COLO668 (cell line): ENCODE results near the gene DUOX1.
A peak's percentile ranks its signal among the peaks of the same experiment; 100 is the strongest.
"Not testable (repeated sequence)": the region's sequence is repeated elsewhere in the genome, so short reads cannot be mapped to it uniquely, and the experiment has no call there.

Experiments used
- DNase-seq: peaks from one replicate; lab custom pipeline; 2025; ENCODE audit not compliant: unreplicated experiment; lab: John Stamatoyannopoulos, UW

DUOX1 gene

GRCh38 chr15:45120081-45120972 is 9.5 kb upstream of the DUOX1 start:
- DNase-seq: no peak

DNA sequence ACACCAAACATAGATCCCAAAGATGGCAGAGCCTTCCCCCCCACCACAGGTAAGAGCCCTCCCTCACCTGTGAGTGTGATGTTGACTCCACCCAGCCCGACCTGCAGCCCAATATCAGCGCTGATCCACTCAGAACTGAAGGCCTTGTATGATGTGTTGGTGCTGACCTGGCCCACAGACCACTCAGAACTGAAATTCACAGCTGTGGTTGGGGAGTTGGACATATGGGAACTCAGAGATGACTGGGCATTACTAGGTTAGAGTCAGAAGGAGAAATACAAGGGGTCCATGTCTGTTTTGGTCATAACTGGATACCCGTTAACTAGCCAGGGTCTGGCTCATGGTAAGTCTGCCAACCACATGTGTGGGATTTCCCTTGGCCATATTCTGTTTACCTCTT is 8.8 kb upstream of the DUOX1 start:
- DNase-seq: no peak

DNA sequence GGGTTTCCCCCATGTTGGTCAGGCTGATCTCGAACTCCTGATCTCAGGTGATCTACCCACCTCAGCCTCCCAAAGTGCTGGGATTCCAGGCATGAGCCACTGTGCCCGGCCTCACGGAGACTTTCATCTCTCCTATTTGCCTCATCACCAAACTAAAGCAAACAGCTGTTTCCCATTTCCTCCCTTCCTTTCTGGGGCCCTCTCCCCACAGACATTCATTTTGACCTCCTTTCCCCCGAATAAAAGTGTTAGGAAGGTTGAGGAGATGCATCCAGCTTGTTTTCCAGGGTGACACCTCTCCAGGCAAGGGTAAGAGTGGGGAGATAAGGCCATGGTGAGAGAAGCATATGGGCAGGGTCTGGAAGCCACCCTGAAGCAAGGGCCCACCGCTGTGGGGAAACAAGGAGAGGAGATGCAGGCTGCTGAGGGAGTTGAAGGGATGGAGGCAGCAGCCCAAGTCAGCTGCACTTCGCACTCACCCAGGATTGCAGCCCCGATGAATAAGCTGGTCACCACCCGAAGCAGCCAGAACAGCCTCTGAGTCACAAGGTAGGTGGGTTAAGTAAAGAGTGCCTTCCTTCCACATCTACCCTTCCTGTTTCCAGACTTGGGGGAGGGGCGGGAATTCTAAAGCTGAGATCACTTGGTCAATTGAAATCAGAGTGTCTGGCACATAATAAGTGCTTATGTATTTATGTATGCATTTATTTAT is 7.9 kb upstream of the DUOX1 start:
- DNase-seq: no peak

- no peak for DNase-seq
Measured at GRCh38 chr15:45122719-45123118, 7.1 kb upstream of the DUOX1 start.

DNA sequence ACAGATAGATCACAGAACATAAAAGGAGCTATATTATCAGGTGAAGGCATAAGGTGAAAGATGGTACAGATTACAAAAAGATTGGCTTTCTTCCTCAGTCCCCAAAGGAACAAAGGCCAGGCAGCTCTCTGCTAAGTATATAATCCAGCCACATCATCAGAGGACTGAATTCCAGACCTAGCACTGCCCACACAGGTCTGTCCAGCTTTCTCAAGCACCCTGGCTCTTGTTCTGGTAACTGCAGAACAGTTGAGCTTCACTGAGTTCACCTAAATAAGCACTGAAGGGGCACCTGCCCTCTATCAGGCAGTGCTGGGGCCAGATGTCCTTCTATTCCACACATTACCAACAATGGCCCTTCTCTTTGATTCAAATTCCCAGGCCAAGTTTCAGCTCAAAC is 6.4 kb upstream of the DUOX1 start:
- DNase-seq: no peak

DNA sequence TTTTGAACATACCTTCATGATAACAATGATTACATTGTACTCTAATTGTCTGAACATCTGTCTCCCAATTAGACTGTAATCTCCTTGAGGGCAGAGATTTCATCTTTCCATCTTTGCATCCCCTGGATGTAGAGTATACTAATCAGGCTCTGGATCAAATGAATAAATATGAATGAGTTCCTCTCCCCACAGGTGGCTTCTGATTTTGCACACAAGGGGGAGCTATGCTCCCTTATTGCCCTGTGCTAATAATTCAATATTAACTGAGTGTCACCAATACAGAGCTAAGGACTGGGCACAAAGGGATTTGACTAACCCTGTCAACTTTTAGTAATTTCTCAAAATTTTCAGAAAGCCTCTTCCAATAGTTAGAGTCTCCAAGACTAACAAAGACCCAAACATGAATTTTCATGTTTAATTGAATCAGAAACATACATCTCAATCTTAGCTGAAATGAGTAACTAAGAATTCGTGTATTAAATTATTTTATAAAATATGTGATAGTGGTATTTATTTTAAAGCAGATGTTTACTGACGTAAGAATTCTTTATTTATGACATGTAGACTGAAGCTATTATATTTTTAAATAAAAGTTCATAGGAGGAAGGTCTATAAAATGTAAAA is 3.1 kb upstream of the DUOX1 start:
- peak; percentile 34 for DNase-seq

DNA sequence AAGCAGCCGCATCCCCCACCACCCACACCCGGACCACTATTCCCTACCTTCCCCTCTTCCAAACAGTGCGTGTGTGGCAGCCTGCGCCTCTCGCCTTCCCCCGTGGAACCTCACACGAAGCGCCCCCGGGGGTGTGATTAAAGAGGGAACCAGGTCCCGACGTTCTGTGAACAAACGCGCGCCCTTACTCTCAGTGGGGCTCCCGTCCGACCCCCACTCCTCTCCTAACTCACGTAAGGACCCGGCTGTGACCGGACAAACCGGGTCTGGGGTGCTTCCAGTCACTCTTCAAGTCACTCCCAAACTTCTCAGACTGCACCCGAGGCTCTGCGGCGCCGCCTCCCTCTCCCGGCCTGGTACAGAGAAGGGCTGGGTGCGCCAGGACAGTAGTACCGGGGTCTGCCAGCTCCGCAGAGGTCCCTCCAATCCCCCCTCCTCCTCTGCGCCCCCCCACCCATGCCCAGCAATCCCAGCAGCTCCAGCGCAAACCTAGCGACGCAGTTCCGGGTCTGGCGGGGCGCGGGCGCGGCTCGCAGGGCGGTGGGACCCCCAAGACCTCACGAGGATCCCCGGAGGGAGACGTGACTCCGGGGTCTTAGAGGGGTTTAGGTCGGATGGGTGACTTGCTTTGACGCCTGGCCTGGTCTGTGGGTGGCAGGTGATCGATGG is 689 bp upstream of the DUOX1 start:
- no peak for DNase-seq

- DNase-seq: no peak
Measured at GRCh38 chr15:45130291-45131000, 652 bp downstream of the DUOX1 start.

DNA sequence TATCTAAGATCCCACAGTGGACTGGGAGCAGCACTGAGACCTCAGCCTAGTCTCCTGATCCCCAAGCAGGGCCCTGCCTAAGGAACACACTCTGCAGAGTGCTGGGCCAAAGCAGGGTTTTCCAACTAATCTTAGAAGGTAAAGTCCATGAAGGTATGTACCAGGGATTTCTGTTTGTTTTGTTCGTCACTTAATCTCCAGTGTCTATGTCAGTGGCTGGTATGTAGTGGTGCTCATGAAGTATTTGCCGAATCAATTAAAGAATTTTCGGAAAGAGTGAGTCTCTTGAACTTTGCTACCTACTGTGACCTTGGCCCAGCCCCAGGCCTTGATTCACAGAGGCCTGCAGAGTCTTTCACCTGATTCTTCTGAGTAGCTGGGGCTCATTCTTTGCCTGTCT is 1.7 kb downstream of the DUOX1 start:
- no peak for DNase-seq

GRCh38 chr15:45132844-45133560 is 3.2 kb downstream of the DUOX1 start:
- DNase-seq: no peak

GRCh38 chr15:45133561-45133920 is 3.7 kb downstream of the DUOX1 start:
- no peak for DNase-seq

- DNase-seq: no peak
Measured at GRCh38 chr15:45134046-45134445, 4.3 kb downstream of the DUOX1 start.

- no peak for DNase-seq
Measured at GRCh38 chr15:45134682-45135604, 5.1 kb downstream of the DUOX1 start.

DNA sequence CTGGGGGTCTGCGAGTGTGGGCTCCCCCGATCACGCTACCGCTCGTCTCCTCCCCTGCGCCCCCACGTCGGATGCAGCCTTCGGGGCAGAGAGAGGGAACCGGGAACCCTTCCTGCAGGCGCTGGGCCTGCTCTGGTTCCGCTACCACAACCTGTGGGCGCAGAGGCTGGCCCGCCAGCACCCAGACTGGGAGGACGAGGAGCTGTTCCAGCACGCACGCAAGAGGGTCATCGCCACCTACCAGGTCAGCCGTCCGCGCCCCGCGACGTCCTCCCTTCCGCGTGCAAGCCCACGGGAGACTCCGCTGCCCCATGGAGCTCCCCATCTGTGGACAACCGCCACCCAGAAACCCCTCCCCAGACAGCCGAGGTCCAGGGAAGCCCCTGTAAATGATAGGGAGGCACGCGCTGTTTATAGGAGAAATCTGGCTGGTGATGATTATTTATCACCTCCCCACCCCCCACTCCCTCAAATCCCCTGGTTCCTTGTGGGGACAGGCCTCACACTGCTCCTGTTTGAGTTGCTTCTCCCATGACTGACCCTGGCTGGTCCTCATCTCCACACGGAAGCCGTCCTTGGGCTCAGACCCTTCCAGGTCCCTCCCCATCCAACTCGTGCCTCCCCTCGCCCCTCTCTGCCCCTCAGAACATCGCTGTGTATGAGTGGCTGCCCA is 6.0 kb downstream of the DUOX1 start:
- DNase-seq: not testable (repeated sequence)

- no peak for DNase-seq
Measured at GRCh38 chr15:45136378-45136764, 6.6 kb downstream of the DUOX1 start.

GRCh38 chr15:45137703-45138102 is 7.9 kb downstream of the DUOX1 start:
- DNase-seq: no peak

- DNase-seq: no peak
Measured at GRCh38 chr15:45138814-45139765, 9.3 kb downstream of the DUOX1 start.
